RWPE1 (cell line): ENCODE measurements around the gene M6PR.

ENCODE experiments used
- CTCF ChIA-PET: fragments of 350-600 bp; sonication (Branson Sonifier 250); formaldehyde crosslinking; extraction: SDS; loops from one replicate; lab custom pipeline; 2021; lab: Yijun Ruan, JAX
- POLR2A ChIA-PET: fragments of 400-600 bp; formaldehyde crosslinking; extraction: SDS; loops from one replicate; lab custom pipeline; 2020; ENCODE audit warnings: antibody characterized with exemption; ENCODE audit not compliant: low non-redundant PET; lab: Yijun Ruan, JAX
- DNase-seq: peaks from one replicate; pipeline ENCODE4 v3.0.0; 2012; ENCODE audit warnings: low spot score
- H3K27ac ChIP-seq: fragments of 450-650 bp; 2 replicates; pipeline ENCODE4 v1.5.1; 2017
- CTCF ChIP-seq: fragments of 450-650 bp; conservative IDR thresholded peaks from 2 replicates; pipeline ENCODE4 v1.5.1; 2017; ENCODE audit warnings: low read depth, mild to moderate bottlenecking

The M6PR gene

GRCh38 chr12:8969861-8970411 is 20.5 kb upstream of the M6PR start:
- H3K27ac ChIP-seq = no peak overlapping the region
- DNase-seq = no peak
- no peak for TF ChIP-seq CTCF
- POLR2A ChIA-PET = no interaction called here
- CTCF ChIA-PET = no interaction called here

GRCh38 chr12:8968761-8969160 is 19.3 kb upstream of the M6PR start:
- CTCF ChIA-PET = interaction anchor here (0.6 kb wide), 1 partner anchor 413 kb away, joined by 3 read pairs; no protein-coding TSS in a partner anchor

GRCh38 chr12:8960176-8960575 is 10.7 kb upstream of the M6PR start:
- no peak overlapping the region for H3K27ac ChIP-seq
- ChIA-PET CTCF (interaction anchor here (0.7 kb wide), 1 partner anchor 398 kb away, joined by 7 read pairs; no protein-coding TSS in a partner anchor), POLR2A (no interaction called here)
- no peak for TF ChIP-seq CTCF
- DNase-seq = no peak

More at GRCh38 chr12:8968761-8969160, 19.3 kb upstream of the M6PR start:
- DNase-seq = no peak
- no peak overlapping the region for H3K27ac ChIP-seq
- POLR2A ChIA-PET = no interaction called here
- no peak for TF ChIP-seq CTCF

- TF ChIP-seq CTCF = no peak
- no peak for DNase-seq
- H3K27ac ChIP-seq = no peak overlapping the region
- ChIA-PET CTCF (interaction anchor here (0.6 kb wide), 1 partner anchor 68 kb away, joined by 4 read pairs; no protein-coding TSS in a partner anchor), POLR2A (no interaction called here)
Observed at GRCh38 chr12:8958066-8958465, 8.6 kb upstream of the M6PR start.

GRCh38 chr12:8957561-8957960 is 8.1 kb upstream of the M6PR start:
- H3K27ac ChIP-seq = no peak overlapping the region
- ChIA-PET POLR2A (no interaction called here), CTCF (no interaction called here)
- no peak for TF ChIP-seq CTCF
- no peak for DNase-seq

GRCh38 chr12:8956772-8957171 is 7.3 kb upstream of the M6PR start:
- no peak overlapping the region for H3K27ac ChIP-seq
- DNase-seq = no peak
- ChIA-PET POLR2A (no interaction called here), CTCF (no interaction called here)
- no peak for TF ChIP-seq CTCF
